Measurements from ENCODE around the gene CERS6.
"Not testable (repeated sequence)": the region's sequence is repeated elsewhere in the genome, so short reads cannot be mapped to it uniquely, and the experiment has no call there.

Gene CERS6

DNA sequence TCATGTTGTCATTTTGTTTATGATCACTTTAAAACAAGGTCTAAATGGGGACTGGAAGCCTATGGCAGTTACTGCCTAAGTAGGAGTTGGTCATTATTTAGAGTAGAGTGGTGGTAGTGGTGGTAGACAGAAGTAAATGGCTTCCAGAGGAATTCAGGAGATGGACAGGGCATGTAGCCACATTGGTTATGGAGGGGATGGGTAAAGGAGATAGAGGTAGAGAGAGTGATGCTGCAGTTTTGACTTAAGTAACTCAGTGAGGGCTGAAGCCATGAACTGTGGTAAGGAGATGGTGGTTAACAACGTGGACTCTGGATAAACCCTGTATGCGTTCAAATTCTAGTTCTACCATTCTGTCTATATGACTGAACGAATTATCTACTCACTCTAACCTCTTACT lies 284.7 kb downstream of the CERS6 start:
- DNase-seq = no peak

DNA sequence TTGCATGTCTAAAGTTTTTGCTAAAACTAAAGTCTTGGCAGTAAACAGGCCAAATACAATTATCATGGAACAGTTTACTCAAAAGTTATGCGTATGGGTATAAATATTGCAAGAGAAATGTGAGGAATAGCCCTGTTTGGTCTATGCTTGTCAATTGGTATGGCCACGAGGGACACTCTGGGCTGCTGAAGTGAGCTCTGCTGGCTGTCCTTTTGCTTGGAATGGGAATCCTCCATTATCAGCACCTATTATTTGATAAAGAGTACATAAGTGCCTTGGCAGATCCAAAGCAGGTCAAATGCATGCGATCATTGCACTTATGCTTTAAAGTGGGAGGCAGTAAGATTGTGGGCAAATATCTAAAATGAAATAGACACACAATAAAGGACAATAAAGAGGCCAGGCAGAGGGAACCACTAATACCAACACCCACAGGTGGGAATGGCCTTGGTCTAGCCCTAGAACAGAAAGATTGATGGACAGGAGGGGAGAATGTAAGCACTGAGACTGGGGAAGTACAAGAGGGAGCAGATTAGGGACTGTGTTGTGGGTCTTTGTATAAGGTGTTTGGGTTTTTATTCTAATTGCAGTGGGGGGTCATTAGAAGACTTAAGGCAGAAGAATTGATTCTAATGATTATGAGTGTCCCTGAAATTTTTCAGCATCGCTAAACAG lies 286.3 kb downstream of the CERS6 start:
- no peak for DNase-seq

DNA sequence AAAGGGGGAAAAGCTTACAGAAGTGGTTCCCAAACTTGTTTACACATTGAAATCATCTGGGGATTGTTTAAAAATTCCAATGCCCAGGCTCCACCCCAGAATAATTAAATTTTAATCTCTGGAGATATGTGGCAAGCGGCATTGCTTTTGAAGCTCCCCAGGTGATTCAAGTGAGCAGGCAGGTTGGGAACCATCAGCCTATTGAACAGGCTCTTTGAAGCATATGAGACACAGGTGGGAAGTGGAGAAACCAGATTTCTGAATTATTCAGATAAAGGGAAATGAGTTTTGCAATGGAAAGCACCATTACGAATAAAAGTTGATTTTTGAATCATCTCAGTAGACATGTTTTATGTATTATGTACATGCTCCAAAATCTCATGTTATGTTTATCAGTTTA lies 288.8 kb downstream of the CERS6 start:
- no peak for DNase-seq

DNA sequence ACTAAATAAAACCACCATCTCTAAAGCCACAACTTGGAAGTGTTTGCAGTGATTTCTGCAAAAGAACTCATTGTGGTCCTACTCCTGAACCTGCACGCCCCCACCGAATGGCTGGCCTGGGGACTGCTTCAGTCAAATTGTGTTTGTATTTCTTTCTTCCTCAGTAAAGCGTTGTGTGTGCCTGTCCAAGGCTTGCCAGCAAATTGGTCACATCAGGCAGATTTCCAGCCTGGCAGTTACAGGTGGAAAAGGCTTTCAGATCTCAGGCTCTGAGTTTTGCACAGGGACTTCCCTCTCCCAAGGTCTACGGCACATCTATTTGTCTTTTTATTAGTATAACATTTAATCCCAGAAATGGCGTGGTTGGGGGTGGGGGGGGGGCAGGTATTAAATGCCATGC lies 292.4 kb downstream of the CERS6 start:
- no peak for DNase-seq

DNA sequence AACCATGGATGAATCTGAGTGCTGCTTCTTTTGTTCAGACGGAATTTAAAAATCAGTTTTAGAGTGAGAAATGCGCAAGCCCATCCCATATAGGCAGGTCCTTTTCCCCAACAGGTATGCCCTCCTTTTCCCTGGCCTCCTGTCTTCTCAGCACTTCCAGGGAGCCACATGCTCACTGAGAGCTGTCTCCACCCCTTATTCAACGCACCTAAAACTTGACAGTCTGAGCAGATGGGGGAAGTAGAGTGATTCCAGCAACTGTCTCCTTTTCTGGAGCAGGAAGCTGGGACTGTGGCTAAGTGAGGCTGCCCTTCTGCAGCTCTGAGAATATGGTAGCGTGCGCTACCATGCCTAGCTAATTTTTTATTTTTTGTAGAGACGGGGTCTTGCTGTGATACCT lies 293.2 kb downstream of the CERS6 start:
- no peak for DNase-seq

DNA sequence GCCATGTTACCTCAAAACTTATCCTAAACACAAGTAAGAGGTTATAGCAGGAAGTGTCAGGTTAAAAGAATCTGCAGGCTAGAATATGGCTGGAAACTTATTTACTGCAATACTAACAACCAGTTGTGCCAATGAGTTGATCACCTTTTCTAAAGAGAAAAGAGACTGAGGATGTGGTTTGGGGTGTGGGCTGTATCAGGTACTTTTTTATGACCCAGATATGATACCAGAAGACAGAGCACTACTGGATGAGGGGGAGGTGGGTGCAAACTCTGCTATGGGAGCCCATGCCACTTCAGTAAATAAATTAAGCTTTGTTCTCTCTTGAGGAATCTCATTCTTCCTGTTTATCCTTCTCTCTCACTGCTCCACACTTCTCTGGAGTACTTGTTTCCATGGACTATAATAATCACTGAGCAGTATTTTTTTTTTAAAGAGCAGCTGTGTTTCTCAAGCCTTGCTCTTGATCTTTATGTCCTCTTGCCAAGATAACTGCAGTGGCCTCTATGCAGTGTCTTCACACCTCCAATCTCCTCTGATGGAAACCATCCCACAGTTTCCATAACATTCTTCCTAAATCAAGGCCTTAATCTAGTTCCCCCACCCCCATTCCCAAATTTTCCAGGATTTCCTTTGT lies 295.1 kb downstream of the CERS6 start:
- no peak for DNase-seq

DNA sequence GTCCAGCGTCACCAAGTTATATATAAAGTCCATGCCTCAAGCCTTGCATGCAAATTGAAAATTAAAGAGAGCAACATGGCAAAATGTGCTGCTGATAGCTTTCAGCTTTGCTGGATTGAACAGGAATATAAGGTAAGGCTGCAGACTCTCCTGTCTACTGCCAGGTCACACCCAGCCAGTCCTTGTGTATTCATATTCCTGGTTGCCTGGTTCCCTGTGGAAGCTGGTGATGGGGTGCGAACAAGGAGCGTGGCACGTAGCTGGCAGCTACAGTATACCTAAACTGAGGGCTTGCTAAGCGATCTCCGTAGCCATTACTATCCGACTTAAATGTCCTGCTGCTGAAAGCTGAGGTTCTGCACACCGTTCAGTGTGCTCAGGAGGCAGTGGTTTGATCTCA lies 296.3 kb downstream of the CERS6 start:
- no peak for DNase-seq

DNA sequence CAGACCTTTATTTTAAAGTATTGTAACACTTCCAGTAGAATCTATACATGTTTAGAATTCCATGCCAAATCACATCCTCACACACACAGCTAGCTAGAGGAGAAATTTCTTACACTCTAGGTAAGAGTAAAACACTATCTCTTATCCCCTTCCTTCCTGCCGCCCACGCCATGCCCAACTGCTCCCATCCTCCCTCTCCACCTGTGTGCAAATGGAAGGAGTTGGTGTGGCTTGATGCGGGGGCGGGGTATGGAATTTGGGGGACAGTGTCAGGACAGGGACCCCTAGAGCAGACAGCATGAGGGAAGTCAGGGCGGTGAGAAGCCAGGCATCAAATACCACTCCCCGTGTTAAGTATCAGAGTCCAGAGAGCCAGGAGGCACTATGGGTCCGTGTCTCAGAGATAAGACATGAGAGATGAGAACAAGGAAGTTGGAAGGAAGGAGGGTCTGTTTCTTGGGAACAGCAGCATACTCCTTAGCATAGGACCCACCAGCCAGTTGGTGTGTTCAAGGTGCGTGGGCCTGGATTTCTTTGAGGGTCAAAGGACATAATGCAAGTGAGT lies 297.8 kb downstream of the CERS6 start:
- no peak for DNase-seq

DNA sequence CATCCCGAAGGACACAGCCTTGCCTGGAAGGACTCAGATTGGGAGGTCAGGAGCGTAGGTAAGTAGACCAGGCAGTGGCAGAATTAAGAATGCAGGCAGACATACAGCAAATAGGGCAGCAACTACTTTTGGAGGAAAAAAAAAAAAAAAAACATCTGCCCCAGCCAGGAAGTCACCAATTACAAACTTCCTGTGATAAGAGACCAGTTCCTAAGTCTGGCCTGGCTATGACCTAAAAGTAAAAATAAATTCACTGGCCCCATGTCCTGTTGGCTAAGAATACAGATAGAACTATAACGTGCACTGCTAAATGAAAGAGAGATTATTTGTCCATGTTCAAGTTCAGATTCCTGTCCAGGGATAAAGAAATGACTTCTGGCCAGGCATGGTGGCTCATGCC lies 301.2 kb downstream of the CERS6 start:
- no peak for DNase-seq

DNA sequence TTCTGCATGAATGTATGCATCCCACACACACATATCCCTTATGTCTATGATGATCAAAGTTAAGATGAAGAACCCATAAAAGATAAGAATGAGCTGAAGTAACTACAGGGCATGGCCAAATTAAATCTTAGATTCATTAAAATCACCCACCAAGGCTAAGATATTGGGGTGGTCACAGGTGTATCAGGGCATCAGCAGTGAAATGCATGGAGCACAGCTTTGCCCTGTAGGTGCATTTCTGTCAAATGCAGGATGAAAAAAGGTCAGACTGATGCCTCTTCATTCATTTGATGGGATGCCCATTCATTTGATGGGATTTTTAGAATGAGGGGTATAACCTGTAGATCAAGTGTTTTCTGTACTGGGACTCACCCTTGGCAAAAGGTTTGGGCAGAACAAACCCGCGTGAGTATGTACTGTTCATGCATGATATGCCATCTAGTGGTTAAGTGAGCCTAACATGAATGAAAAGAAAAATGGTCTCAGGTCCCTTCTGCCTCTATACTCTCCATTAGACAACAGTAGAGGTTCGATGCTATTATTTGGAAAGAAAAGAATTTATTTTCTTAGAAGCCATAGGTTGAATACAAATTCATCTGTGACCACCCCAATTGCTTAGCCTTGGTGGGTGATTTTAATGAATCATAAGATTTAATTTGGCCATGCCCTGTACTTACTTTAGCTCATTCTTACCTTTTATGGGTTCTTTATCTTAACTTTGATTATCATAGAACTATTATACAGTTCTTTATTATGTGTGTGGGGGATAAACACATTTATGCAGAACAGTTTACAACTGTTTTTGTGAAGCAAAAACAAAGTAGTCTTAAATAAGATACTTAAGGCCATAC lies 303.1 kb downstream of the CERS6 start:
- DNase-seq = no peak

DNA sequence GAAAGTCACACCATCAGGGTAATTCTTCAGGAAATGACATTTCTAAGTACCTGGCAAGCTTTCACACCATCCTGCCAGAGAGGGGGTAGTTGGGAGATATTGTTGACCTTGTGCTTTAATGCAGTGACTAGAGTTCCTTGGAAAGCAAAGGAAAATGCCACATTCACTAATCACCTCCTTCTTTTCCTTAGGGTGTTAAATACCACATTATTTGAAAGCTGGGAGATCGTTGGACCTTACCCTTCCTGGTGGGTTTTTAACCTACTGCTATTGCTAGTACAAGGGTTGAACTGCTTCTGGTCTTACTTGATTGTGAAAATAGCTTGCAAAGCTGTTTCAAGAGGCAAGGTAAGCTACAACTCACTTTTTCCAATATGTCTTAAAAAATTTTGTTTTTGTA lies 309.3 kb downstream of the CERS6 start:
- DNase-seq = no peak

DNA sequence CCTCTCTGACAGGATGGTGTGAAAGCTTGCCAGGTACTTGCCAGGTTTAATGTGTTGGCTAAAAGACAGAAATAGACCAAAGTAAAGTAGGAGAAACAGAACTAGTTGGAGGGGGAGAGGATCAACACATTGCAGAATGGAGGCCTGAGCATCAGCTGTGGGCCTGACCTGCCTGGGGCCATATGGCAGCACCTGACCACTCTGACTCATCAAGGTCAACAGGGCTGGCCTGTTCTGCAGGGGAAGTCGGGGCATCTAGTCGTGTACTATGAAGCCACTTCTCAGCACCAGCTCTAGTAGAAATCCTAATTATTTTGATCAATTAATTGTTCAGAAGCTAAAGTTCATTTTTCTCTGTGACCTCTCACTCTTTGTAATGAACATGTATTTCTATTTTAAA lies 310.5 kb downstream of the CERS6 start:
- DNase-seq = no peak

DNA sequence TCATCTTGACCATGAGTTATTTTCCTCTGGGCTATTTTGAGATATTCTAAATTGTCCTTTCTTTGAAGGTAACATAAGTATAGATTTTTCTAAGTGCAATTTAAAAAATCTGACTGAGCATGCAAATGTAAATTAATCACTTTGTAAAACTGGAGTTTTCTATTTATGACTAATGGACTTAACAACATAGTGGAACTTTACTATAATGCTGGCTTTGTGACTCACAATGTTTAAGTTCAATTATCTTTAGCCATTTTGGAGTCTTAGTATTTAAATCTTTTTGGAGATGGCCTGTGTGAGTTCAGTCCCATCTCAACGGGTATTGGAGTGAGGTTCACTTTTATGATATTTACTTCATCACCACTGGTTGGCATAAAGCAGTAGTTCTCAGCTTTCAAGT lies 311.2 kb downstream of the CERS6 start:
- no peak for DNase-seq

DNA sequence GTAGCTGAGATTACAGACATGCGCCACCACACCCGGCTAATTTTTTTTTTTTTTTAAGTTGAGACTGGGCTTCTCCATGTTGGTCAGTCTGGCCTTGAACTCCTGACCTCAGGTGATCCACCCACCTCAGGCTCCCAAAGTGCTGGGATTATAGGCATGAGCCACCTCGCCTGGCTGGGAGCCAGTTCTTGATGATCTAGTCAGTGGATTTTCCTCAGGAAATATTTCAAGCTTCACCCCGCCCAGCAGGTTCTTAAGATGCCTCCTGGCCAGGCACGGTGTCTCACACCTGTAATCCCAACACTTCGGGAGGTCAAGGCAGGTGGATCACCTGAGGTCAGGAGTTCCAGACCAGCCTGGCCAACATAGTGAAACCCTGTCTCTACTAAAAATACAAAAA lies 312.3 kb downstream of the CERS6 start:
- DNase-seq = not testable (repeated sequence)

DNA sequence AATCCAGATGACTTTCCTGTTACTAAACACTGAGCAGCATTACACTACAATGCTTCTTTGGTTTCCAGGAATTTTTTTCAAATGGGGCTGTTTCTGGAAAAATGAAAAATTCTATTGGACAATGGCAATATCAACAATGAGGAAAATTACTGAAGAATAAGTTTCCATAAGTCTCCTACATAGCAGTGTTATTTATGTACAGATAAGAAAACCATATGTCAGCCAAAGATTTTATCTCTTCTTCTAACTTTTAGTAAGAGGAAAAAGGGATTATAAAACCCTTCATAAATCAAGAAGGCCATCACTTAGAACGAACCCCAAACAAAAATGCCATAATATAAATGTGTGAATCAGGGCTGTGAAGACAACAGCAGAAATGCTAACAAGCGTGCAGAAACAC lies 314.7 kb downstream of the CERS6 start:
- DNase-seq = no peak

DNA sequence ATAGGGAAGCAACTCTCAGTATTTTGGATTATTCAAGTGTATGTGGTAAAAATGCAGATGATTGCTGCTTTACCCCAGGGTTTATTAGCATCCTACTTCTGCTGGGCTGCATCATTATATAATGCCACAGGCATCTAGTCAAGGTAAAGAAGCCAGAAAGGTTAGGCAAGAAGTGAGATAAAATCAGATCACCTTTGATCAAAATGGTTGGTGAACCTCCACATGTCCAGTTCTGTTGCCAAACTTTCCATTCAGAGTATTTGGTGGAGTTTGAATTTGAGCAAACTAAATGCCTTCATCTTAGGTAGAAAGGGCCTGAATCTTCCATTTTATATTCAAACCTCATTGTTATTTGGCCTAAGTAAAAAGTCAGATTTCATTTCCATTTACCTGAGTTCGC lies 316.6 kb downstream of the CERS6 start:
- no peak for DNase-seq

DNA sequence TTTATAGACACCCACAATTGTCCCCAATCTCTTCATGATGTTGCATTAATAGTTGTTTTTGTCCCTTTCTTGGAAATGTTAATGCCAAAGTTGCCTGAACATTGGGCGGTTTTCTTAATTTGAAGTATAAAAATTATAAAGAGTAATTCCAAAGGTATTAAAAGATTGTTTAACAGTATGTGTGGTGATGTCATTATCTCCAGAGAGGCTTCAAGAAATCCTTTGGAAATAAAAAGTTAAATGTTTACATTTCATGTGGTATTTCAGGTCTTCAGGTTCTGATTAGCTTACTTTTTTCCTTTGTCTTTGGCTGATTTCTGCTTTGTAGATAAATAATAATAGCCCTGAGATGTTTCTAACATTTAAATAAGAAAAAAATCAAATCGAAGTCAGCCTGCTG lies 317.1 kb downstream of the CERS6 start:
- no peak for DNase-seq

DNA sequence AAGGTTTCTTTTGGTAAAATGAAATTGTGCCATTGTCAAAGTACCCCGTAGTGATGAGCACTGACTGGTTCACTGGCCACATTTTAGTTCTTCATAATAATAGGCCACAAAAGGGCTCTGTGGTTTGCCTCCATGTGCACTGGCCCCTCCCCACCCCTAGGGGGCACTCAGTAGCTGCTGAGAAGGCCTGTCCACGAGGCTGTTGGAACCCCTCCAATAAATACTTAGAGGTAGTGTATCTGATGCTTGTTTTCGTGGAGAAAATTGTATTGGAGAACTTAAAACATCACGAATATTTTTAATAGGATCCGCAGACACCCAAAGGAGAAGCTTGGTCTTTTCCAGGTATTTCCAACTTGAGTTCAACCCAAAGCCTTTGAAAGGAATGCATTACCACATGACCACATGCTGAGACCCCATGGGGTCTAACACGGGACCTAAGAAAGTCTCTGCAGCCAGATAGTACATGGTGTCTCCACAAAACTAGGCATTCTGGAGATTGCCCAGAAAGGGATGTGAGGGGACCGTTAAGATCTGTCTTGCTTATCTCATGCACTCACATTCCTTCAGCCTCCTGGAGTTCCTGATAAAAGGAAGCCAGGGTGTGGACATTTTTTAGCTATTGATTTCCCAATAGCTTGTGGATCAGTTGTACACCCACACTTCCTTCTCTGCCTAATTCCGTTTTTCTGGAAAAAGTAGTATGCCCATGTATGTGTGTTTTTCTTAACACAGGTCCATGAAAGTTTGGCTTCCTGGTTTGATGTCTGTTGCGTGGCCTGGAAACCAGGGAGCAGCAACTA lies 317.8 kb downstream of the CERS6 start:
- DNase-seq = peak; percentile 42

DNA sequence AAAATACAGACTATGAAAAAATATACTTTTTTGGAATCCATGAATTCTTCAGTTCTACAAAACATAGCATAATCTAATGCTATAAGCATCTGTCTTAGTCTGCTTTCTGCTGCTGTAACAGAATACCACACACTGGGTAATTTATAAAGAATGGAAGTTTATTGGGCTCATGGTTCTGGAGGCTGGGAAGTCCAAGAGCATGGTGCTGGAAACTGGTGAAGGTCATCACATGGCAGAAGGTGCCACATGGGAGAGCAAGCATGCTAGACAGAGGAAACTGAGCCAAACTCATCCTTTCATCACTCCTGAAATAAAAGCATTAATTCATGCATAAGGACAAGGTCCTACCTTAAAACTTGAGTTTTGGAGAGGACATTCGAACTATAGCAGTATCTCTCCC lies 319.8 kb downstream of the CERS6 start:
- DNase-seq = no peak

DNA sequence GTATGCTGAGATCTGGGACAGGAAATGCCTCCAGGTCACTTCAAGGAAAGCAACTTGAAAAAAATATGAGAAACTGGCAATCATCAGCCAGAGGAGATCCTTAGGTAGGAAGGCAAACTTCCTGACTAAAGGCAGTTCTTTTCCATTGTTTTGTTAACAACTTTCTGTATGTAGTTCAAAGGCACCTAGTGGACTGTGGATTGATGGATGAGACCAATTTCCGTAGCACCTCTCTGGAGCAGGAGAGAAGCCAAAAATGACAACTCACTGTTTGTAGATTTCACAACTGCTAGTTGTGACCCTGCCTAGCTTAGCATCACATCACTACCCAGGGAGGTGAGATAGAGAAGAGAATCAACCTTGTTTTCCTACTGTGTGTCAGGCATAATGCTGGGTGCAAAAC lies 324.6 kb downstream of the CERS6 start:
- DNase-seq = no peak

DNA sequence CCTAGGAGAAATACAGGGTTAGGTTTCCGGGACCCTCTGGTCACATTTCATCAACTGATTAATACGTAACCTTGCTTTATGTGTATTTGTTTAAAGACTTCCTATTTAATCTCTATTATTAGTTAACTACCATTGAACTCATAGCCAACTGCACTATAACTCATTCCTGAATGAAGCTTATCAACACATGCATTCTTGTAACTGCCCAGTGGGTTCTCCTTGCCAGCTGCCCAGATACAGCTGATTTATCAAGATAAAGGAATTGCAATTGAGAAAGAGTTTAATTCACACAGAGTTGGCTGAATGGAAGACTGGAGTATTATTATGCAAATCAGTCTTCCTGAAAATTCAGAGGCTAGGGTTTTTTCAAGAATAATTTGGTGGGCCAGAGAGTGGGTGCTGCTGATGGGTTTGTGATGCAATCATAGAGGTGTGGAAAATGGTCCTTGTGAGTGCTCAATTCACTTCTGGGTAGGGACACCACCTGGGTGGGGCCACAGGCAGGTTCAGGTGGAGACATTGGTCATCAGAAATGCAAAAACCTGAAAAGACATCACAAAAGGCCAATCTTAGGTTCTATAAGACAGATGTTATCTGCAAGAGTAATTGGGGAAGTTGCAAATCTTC lies 325.2 kb downstream of the CERS6 start:
- no peak for DNase-seq

DNA sequence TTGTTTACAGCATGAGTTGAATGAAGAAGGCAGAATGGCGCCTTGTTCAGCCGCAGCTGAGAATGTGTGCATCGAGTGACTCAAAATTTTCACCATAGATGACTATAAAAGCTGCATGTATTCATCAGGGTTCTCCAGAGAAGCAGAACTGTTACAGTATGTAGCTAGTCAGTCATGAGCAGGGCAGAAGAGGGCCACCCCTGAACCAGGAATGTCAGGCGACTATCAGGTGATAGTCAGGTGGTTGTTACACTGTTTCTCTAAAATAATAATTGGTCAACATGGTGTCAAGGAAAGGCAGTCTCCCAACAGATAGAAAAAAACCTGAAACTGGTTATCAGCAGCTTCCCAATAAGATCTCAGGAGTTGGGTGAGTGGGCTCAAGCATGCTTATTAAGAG lies 326.2 kb downstream of the CERS6 start:
- DNase-seq = no peak

DNA sequence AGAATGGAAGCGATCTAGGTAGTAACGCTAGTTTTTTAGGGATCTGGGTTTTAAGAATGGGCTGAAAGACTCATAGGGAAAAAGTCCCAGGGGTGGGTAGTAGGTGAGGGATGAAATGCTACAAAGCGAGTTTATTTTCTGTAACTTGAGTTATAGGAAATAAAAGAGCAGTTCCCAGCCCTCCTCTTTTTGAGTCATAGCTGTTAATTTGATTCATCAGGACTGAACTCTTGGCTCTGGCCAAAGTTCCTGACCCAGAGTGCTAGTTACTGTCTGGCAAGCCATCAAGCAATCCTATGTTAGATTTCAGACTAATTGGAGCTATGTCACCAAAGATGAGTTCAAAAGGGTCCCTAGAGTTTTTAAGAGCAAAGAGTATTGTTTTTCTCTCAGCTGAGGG lies 328.9 kb downstream of the CERS6 start:
- DNase-seq = no peak
